DMS 273 (cell line): ENCODE measurements around the gene FBXO17.
"Not testable (repeated sequence)": the region's sequence is repeated elsewhere in the genome, so short reads cannot be mapped to it uniquely, and the experiment has no call there.

ENCODE experiments used
- DNase-seq: peaks from one replicate; lab custom pipeline; 2025; ENCODE audit not compliant: unreplicated experiment; lab: John Stamatoyannopoulos, UW

FBXO17 gene

DNA sequence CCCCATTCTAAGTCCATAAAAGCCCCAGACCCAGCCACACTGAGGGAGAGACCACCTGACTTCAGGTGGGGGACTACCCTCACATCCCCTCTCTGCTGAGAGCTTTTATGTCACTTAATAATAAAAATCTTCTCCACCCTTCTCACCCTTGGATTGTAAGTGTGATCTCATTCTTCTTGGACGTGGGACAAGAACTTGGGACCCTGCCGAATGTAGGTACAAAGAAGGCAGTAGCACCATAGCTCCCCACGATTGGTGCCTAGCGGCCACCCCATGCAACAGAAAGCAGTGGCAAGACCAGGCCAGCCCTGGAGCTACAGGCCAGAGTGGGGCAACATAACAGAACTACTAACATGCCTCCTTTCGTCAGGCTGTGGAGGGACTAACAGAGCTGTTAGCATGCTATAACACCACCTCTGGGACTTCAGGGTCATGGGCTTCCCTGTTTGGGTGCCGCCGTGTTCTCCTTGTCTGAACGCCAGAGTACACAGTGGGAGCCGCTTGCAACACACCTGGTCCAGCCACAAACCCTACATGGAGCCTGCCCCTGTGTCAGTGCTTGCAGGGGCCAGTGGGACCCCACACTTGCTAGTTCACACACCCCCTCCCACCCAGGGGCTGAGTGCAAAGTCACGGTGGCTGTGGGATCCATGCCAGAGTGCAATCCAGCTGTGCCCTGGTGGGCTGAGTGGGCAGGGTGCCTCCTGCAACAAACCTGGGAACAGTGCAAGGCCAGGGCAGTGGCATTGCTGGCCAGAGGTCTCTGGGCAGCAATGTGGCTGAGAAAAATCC, 5.2 kb upstream of the FBXO17 start:
- DNase-seq = no peak

GRCh38 chr19:38979812-38980211, 4.3 kb upstream of the FBXO17 start:
- DNase-seq = no peak

DNA sequence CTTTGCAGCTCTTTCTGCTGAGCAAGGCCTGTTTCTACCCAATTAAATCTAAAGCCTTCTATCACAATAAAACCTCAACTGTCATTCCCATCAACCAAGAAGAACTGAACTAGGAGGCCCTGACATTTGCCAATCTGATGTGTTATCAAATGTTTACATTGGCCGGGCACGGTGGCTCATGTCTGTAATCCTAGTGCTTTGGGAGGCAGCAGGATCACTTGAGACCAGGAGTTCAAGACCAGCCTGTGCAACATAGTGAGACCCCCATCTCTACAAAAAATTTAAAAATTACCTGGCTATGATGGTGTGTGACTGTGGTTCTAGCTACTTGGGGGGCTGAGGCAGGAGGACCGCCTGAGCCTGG, 2.8 kb upstream of the FBXO17 start:
- no peak for DNase-seq

DNA sequence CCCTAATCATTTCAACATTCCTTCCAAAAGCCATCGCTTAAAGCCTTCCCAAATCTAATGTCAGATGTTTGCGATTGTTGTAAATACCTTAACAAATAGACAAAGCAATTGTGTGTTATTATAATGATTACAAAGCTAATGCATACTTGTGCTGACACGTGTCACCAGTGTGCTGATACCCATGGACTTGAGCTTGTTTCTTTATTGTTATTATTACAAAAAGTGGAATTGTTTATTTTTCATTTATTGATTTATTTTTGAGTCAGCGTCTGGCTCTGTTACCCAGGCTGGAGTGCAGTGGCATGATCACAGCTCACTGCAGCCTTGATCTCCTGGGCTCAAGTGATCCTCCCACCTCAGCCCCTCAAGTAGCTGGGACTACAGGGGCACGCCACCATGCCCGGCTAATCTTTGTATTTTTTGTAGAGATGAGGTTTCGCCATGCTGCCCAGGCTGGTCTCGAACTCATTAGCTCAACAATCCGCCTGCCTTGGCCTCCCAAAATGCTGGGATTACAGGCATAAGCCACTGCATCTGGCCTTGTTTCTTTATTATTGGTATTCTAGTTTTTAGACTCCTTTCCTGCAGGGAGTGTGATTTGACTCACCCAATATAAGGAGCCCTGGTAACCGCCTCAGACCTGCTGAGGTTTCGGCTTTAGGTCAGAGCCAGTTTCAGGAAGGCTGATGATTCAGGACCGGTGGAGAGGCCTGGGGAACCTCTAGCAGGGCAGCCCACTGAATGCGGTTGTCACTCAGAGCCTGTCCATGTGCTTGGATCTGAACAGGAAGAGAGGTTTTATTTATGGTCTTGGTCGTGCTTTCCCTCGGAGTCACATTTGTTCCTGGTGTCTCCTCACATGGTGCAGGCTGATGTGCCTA, 2.1 kb upstream of the FBXO17 start:
- no peak for DNase-seq

DNA sequence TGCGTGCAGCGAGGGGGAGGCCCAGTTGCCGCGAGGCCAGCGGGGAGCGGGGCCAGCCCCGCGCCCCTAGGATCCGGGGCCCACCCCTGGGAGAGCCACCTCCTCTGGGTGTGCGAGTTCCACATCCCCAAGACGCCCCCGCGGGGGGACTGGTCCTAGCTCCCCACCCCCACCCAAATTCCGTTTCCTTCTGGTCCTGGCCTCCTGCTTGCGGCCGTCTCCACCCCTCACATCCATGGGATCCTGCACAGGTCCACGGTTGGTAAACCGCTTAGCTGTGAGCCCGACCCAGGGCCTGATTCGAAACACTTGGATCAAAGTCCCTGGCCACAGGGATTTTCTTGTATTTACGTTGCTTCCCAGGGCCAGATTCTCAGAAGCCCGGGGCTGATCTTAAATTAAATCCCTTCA, 324 bp upstream of the FBXO17 start:
- DNase-seq = peak; percentile 73

DNA sequence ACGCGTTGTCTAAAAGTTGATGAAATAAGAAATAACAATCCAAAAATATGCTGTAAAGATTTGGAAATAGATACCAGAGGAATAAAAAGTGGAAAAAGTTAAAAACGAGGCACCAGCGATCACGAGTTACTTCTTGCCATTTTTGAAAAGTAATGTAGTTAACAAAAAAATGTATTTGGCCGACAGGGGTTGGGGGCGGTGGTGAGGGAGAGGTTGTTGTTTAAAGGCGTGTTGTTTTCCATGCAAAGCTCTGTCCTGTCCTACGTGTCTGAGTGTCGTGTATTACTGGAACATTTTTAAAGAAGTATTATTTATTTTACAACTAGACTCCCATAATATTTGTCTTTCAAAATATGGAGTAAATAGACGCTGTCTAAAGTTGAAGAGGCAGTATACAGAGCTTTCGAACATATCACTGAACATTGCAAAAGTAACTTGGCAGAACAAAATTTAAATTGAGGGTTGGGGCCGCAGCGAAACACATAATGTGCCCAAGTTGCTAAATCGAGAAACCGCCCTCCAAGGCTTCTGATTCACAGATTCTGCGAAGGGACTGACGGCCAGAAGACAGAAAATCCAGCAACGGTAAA, 823 bp downstream of the FBXO17 start:
- peak; percentile 32 for DNase-seq

- DNase-seq = no peak
These were observed 3.9 kb downstream of the FBXO17 start for GRCh38 chr19:38971672-38972071.

DNA sequence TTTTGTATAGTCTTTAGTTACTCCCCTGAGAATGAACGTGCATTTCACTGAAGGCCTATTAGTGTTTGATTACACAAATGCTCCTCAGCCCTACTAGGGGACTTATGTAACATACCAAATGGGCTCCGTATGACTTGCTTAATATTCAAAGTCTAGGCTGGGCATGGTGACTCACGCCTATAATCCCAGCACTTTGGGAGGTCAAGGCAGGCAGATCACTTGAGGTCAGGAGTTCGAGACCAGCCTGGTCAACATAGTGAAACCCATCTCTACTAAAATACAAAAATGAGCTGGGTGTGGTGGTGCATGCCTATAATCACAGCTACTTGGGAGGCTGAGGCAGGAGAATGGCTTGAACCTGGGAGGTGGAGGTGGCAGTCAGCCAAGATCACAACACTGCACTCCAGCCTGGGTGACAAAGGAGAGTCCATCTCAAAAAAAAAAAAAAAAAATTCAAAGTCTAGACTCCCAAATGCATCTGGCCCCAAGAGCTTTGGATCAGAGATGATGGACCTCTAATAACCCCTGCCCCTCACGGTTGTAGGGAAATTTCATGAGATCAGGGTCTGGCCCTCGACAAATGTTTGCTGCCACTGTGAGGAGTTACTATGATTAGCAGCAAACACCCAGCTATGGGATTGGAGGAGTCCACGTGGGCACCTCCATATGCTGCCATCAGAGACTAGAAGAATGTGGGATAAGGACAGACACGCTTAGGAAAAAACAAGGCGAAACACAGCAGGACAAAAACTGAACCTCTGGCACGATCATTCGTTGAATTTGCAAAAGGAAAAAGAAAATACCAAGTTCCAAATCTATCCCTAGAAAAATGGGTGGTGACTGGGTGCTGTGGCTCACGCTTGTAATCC, 4.6 kb downstream of the FBXO17 start:
- peak; percentile 46 for DNase-seq

DNA sequence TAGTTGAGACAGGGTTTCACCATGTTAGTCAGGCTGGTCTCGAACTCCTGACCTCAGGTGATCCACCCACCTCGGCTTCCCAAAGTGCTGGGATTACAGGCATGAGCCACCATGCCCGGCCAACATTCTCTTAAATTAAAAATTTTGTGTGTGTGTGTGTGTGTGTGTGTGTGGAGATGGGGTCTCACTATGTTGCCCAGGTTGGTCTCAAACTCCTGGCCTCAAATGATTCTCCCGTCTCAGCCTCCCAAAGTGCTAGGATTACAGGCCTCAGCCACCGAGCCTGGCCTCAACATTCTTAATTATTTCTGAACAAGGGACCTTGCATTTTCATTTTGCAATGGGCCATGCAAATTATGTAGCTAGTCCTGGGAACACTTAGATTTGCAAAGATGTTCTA, 9.4 kb downstream of the FBXO17 start:
- DNase-seq = not testable (repeated sequence)

- no peak for DNase-seq
These were observed 10.8 kb downstream of the FBXO17 start for GRCh38 chr19:38964738-38965137.

- no peak for DNase-seq
These were observed 15.9 kb downstream of the FBXO17 start for GRCh38 chr19:38959618-38960017.

GRCh38 chr19:38958301-38958700, 17.2 kb downstream of the FBXO17 start:
- DNase-seq = no peak

- no peak for DNase-seq
These were observed 19.3 kb downstream of the FBXO17 start for GRCh38 chr19:38956264-38956663.

DNA sequence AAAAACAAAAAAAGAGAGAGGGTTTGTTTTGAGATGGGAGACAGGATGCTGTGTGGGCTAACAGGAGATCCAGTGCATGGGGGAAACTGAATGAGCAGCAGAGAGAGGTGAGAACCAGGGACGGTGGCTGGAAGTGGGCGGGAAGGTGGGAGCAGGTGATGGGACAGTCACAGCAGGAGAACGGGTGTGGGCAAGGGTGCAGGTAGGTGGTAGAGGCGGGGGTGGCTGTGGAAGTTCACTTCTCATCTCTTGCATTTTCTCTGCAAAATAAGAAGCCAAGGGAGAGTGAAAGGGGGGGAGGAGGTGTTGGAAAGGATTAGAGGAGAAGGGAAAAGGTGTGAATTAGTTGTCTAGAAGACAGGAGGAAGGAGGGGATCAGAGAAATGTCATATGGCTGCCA, 21.9 kb downstream of the FBXO17 start:
- no peak for DNase-seq

GRCh38 chr19:38952395-38953165, 23.0 kb downstream of the FBXO17 start:
- DNase-seq = peak; percentile 74

DNA sequence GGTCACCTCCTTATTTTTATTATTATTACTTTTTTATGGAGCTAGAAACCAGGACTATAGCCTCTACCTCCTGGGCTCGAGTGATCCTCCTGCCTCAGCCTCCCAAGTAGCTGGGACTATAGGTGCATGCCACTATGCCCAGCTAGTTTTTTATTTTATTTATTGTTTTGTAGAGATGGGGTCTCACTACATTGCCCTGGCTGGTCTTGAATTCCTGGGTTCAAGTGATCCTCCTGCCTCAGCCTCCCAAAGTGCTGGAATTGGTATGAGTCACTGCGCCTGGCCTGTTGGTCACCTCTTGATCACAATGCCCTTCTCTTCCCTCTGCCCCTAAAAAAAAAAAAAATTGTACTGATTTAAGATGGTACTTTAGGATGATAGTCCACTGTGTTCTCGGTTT, 24.4 kb downstream of the FBXO17 start:
- no peak for DNase-seq

DNA sequence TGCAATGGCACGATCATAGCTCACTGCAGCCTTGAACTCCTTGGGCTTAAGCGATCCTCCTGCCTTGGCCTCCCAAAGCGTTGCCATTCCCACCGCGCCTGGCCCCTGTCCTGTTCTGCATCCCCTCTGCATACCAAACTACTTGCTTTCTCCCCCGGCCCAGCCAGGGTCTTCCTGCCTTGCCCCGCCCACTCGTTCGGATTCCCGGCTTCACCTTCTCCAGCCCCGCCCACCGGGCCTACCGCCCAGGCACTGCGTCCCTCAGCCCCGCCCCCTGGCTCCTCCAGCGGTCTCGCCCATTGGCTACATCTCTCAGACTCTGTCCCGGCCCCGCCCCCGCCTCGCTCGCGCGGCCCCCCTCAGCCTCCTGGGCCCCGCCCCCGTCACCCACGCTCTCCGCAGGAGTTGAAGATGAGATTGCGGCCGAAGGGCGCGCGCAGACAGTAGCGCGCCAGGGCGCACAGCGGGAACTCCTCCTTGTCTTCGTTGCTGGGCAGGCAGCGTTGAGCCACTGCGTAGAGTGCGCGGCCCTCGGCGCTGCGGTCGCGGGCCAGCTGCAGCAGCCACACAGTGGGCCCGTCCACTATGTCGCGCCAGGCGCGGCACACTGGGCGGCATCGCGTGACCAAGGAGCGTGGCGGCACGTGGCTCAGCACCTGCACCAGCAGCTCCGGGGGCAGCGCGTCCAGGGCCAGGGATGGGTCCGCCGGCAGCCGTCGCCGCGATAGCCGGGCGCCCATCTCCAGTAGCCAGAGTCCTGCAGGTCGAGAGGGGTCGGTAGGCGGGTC, 25.8 kb downstream of the FBXO17 start:
- peak; percentile 93 for DNase-seq

GRCh38 chr19:38946229-38947010, 29.1 kb downstream of the FBXO17 start:
- DNase-seq = peak; percentile 75
